Activated CD8-positive, alpha-beta memory T cell treated with anti-CD3 and anti-CD28 coated beads, Interleukin-2, amount 10 ng/mL, durations not matched to agents 7 days and 5 days (primary cell): ENCODE results near the gene GALM. TPM values are rescaled to one million over a fixed set of nuclear protein-coding genes. Genes with fewer than 3 reads are reported as not detected.
"Not testable (repeated sequence)": the region's sequence is repeated elsewhere in the genome, so short reads cannot be mapped to it uniquely, and the experiment has no call there.

Experiments
- ATAC-seq: fragments of 150-1000 bp; cut with Tn5 transposase; one replicate; pipeline ENCODE4 v1.10.0; 2021; ENCODE audit warnings: moderate library complexity
- CTCF ChIA-PET: fragments of 350-600 bp; sonication (Branson Sonifier 250); formaldehyde crosslinking; loops from one replicate; lab custom pipeline; 2021; ENCODE audit warnings: antibody characterized with exemption; lab: Charles Lee
- DNase-seq: peaks from one replicate; pipeline ENCODE4 v3.0.0-alpha.2; 2020
- H3K27ac Mint-ChIP-seq: one replicate; pipeline ENCODE4 v1.8.0; 2021; ENCODE audit warnings: mild to moderate bottlenecking, mixed read lengths
- H3K27me3 Mint-ChIP-seq: one replicate; pipeline ENCODE4 v1.8.0; 2021; ENCODE audit warnings: mixed read lengths
- H3K36me3 Mint-ChIP-seq: one replicate; pipeline ENCODE4 v1.8.0; 2021; ENCODE audit warnings: mild to moderate bottlenecking, mixed read lengths
- H3K4me1 Mint-ChIP-seq: one replicate; pipeline ENCODE4 v1.8.0; 2021; ENCODE audit warnings: mixed read lengths
- H3K4me3 Mint-ChIP-seq: one replicate; pipeline ENCODE4 v1.8.0; 2021; ENCODE audit warnings: mild to moderate bottlenecking, moderate library complexity, mixed read lengths
- H3K9me3 Mint-ChIP-seq: one replicate; pipeline ENCODE4 v1.8.0; 2022; ENCODE audit warnings: low read depth, mixed read lengths
- total RNA-seq, 2 experiments: library from RNA; stranded (reverse); gene quantifications; one replicate each; pipeline ENCODE4 v1.2.3, GENCODE V29; 2021

The GALM gene
- total RNA-seq, 2 experiments from 2014 or later: 67.1 to 86.0 TPM

DNA sequence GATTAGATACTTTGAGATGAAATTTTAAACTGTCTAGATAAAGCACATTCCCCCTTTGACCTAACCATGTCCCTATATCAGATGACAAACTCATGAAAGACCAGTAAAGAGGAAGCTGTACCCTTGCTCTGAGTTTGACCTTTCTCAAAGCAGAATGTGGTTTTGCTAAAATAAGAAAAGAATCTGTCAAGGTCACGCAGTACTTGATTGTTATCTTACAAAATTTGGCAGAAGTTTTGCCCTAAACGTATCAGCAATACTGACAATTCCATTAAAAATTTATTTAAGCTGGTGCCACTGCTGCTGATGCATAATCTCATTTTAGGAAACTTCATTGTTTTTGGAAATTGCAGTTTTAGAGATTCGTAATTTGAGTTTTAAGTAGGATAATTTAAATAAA is 31.2 kb upstream of the GALM start:
- DNase-seq: no peak
- no peak overlapping the region for H3K4me3 Mint-ChIP-seq
- peak overlapping the region; percentile 63 for H3K27ac Mint-ChIP-seq
- no peaks in the 10 kb centered on the region for H3K27me3 Mint-ChIP-seq
- peak; percentile 70 for ATAC-seq
- H3K36me3 Mint-ChIP-seq: peaks cover 11% of the 10 kb centered on the region
- CTCF ChIA-PET: interaction anchor here (0.8 to 1.5 kb wide), 6 partner anchors 9 to 53 kb away, joined by 3 to 7 read pairs (median 4); partner anchors contain the start of gene HNRNPLL
- H3K9me3 Mint-ChIP-seq: peaks cover 4% of the 10 kb centered on the region
- H3K4me1 Mint-ChIP-seq: peaks cover 36% of the 10 kb centered on the region

DNA sequence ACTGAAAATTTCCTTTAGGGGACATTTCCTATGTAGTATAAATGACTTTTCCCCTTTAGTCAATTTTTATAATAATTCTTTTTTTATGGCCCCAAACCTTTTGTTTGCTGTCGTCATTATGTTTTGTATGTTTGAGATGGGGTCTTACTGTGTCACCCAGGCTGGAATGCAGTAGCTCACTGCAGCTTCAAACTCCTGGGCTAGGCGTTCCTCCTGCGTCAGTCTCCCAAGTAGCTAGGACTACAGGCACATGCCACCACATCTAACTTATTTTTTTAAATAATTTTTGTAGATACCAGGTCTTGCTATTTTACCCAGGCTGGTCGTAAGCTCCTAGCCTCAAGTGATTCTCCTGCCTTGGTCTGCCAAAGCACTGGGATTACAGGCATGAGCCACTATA is 30.8 kb upstream of the GALM start:
- H3K27me3 Mint-ChIP-seq: no peaks in the 10 kb centered on the region
- ATAC-seq: no peak
- CTCF ChIA-PET: interaction anchor here (0.8 to 1.5 kb wide), 6 partner anchors 10 to 54 kb away, joined by 3 to 7 read pairs (median 4); partner anchors contain the start of gene HNRNPLL

DNA sequence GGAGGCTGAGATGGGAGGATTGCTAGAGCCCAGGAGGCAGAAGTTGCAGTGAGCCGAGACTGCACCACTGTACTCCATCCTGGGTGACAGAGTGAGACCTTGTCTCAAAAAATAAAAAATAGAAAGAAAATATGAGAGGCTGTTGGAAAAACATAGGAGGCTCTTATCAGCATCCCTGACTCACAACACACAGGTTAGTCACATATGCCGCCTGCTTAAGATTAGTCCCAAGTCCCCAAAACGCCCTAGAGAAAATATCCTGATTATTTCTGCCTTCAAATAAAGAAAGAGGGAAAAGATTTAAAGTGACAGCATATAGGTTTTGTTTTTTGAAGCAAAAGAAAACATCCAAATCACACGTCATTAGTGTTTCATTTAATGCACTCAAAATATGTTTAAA is 29.8 kb upstream of the GALM start:
- H3K27me3 Mint-ChIP-seq: no peaks in the 10 kb centered on the region
- H3K4me1 Mint-ChIP-seq: peaks cover 38% of the 10 kb centered on the region
- no peak for ATAC-seq
- H3K9me3 Mint-ChIP-seq: peaks cover 4% of the 10 kb centered on the region
- DNase-seq: no peak
- H3K4me3 Mint-ChIP-seq: no peak overlapping the region
- H3K36me3 Mint-ChIP-seq: peaks cover 6% of the 10 kb centered on the region
- CTCF ChIA-PET: interaction anchor here (0.9 kb wide), 1 partner anchor 55 kb away, joined by 3 read pairs; no protein-coding TSS in a partner anchor
- H3K27ac Mint-ChIP-seq: no peak overlapping the region

More for the DNA sequence above, 30.8 kb upstream of the GALM start:
- DNase-seq: no peak
- Mint-ChIP-seq H3K9me3 (peaks cover 4% of the 10 kb centered on the region), H3K4me3 (no peak overlapping the region), H3K4me1 (peaks cover 38% of the 10 kb centered on the region), H3K36me3 (peaks cover 7% of the 10 kb centered on the region), H3K27ac (no peak overlapping the region)

DNA sequence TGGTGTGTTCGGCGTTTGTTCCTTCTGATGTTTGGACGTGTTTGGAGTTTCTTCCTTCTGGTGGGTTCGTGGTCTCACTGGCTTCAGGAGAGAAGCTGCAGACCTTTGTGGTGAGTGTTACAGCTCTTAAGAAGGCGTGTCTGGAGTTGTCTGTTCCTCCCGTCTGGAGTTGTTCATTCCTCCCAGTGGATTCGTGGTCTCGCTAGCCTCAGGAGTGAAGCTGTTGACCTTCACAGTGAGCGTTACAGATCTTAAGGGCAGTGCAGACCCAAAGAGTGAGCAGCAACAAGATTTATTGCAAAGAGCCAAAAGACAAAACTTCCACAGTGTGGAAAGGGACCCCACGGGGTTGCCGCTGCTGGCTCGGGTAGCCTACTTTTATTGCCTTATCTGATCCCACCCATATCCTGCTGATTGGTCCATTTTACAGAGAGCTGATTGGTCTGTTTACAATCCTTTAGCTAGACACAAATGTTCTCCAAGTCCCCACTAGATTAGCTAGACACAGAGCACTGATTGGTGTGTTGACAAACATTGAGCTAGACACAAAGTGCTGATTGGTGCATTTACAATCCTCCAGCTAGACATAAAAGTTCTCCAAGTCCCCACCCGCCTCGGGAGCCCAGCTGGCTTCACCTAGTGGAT is 23.4 kb upstream of the GALM start:
- not testable (repeated sequence) for H3K9me3 Mint-ChIP-seq, H3K4me3 Mint-ChIP-seq, DNase-seq, ATAC-seq, H3K27me3 Mint-ChIP-seq
- CTCF ChIA-PET: interaction anchor here (0.9 to 2.1 kb wide), 6 partner anchors 10 to 39 kb away, joined by 3 to 6 read pairs (median 4); no protein-coding TSS in a partner anchor
- H3K36me3 Mint-ChIP-seq: peaks cover 15% of the 10 kb centered on the region
- peaks cover 41% of the 10 kb centered on the region for H3K4me1 Mint-ChIP-seq
- H3K27ac Mint-ChIP-seq: peak overlapping the region; percentile 61

DNA sequence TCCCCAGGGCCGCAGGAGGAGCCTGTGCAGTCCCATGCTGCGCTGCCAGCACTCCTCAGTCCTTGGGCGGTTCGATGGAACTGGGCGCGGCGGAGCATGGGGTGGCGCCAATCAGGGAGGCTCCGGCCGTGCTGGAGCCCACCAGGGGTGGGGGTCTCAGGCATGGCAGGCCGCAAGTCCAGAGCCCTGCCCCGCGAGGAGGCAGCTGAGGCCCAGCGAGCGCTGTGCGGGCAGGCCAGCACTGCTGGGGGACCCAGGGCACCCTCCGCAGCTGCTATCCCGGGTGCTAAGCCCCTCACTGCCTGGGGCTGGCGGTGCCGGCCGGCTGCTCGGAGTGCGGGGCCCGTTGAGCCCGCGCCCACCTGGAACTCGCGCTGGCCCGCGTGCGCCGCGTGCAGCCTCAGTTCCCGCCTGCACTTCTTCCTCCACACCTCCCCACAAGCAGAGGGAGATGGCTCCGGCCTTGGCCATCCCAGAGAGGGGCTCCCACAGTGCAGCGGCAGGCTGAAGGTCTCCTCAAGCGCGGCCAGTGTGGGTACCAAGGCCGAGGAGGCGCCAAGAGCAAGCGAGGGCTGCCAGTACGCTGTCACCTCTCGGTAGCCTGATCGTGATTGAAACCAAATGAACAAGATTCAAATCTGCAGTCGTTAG is 22.8 kb upstream of the GALM start:
- Mint-ChIP-seq H3K9me3 (peaks cover 4% of the 10 kb centered on the region), H3K27ac (peak overlapping the region; percentile 93), H3K27me3 (no peaks in the 10 kb centered on the region), H3K36me3 (peaks cover 21% of the 10 kb centered on the region), H3K4me1 (peaks cover 45% of the 10 kb centered on the region), H3K4me3 (no peak overlapping the region)
- DNase-seq (no peak), ATAC-seq (peak; percentile 13)
- CTCF ChIA-PET: interaction anchor here (0.8 to 2.1 kb wide), 7 partner anchors 9 to 40 kb away, joined by 3 to 6 read pairs (median 5); no protein-coding TSS in a partner anchor

DNA sequence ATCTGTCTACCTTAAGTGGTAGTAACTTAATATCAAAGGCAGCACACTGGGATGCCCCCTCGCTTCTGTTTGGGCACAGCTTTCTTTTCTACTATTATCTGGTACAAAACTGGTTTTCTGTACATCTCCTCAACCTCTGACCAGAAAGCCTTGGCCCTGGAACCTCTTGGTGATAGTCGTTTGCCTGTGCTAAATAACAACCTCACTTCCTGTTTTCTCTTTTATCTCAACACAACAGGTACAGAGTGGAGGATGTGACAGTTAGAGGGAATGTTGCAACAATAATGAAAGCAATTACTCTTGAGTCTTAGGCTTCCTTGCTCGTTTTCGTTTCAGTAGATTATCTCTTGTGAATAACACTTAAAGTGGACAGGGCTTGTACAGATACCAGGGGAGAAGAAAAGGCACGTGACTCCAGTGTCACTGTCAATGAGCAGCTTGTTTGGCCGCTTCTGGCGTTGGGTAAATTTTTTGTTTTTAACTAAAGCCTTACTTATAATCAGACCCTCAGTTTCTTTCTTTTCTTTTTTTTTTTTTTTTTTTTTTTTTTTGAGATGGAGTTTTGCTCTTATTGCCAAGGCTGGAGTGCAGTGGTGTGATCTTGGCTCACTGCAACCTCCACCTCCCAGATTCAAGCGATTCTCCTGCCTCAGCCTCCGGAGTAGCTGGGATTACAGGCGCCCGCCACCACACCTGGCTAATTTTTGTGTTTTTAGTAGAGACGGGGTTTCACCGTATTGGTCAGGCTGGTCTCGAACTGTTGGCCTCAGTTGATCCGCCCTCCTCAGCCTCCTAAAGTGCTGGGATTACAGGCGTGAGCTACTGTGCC is 22.0 kb upstream of the GALM start:
- CTCF ChIA-PET: interaction anchor here (0.7 to 2.0 kb wide), 7 partner anchors 9 to 62 kb away, joined by 3 to 7 read pairs (median 4); no protein-coding TSS in a partner anchor
- not testable (repeated sequence) for H3K9me3 Mint-ChIP-seq
- peak overlapping the region; percentile 93 for H3K27ac Mint-ChIP-seq

DNA sequence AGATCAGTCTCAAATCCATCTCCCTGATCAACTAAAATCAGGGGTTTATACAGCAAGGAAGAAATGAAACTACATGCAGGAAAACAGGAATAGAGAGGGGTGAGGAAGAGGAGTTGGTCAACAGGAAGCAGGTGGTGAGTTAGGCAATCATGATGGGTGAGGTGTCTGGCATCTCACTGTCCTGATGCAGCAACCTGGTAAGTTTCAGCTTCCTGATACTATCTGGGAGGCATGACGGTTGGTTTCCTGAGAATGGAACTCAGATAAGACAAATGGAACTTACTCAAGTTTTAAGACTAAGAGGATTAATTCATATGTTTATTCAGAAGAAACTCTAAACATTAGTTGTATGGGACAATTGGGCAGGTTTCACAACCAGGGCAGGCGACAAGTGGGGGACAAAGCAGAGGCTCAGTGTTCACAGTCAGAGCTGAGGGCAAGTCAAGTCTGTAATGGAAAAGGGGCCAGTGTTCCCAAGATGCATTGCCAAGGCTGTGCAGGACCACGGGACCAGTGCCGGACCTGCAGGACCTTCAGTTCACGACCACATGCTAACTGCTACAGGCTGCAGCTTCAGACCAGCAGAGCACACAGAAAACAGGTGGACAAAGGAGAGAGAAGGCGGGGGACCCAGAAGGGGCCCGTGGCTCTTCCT is 17.7 kb upstream of the GALM start:
- ATAC-seq (no peak), DNase-seq (no peak)
- Mint-ChIP-seq H3K36me3 (peaks cover 31% of the 10 kb centered on the region), H3K9me3 (peaks cover 4% of the 10 kb centered on the region), H3K27me3 (no peaks in the 10 kb centered on the region), H3K27ac (peak overlapping the region; percentile 70), H3K4me1 (peaks cover 65% of the 10 kb centered on the region), H3K4me3 (no peak overlapping the region)
- CTCF ChIA-PET: interaction anchor here (0.9 to 1.3 kb wide), 3 partner anchors 14 to 19 kb away, joined by 3 to 5 read pairs (median 3); no protein-coding TSS in a partner anchor

More for the DNA sequence above, 22.0 kb upstream of the GALM start:
- DNase-seq, H3K27me3 Mint-ChIP-seq: not testable (repeated sequence)
- peaks cover 50% of the 10 kb centered on the region for H3K4me1 Mint-ChIP-seq
- ATAC-seq: peak; percentile 80
- peaks cover 24% of the 10 kb centered on the region for H3K36me3 Mint-ChIP-seq
- peak overlapping the region; percentile 52 for H3K4me3 Mint-ChIP-seq

DNA sequence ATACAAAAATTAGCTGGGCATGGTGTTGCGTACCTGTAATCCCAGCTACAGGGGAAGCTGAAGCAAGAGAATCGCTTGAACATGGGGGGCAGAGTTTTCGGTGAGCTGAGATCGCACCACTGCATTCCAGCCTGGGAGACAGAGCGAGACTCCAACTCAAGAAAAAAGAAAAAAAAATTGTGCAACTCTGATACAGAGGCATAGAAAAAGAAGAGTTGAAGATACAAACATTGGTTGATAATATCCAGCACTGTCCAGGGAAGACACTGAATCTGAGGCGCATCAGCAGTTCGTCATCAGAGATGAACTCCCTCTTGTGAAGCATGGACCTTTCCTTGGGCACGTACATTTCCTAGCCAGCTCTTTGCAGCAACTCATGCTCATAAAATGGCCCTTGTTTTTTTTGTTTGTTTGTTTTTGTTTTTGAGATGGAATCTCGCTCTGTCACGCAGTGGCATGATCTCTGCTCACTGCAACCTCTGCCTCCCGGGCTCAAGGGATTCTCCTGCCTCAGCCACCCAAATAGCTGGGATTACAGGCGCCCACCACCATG is 16.7 kb upstream of the GALM start:
- Mint-ChIP-seq H3K4me1 (peaks cover 66% of the 10 kb centered on the region), H3K4me3 (no peak overlapping the region), H3K9me3 (peaks cover 4% of the 10 kb centered on the region), H3K27me3 (no peaks in the 10 kb centered on the region), H3K36me3 (peaks cover 26% of the 10 kb centered on the region), H3K27ac (no peak overlapping the region)
- DNase-seq (no peak), ATAC-seq (no peak)
- CTCF ChIA-PET: interaction anchor here (0.9 to 1.3 kb wide), 2 partner anchors 15 to 18 kb away, joined by 3 to 5 read pairs; no protein-coding TSS in a partner anchor

DNA sequence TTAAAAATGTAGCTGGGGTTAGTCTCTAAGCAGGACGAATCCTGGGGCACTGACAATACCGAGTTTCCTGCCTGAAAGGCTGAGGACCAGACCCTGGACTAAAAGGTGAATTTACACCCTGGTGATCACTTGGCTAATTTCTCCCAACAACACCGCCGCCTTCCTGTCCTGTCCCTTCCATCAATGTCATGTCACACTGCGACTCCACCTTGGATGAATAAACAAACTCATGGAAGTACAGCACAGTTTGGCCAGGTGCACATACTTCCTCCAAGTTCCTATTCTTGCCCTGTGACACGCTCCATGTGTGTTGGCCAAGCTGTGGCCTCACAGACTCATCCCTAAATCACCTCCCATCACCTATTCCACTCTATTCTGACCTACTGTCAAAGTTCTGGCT is 15.9 kb upstream of the GALM start:
- Mint-ChIP-seq H3K4me1 (peaks cover 68% of the 10 kb centered on the region), H3K36me3 (peaks cover 26% of the 10 kb centered on the region), H3K9me3 (peaks cover 4% of the 10 kb centered on the region), H3K4me3 (no peak overlapping the region), H3K27me3 (no peaks in the 10 kb centered on the region), H3K27ac (no peak overlapping the region)
- CTCF ChIA-PET: no interaction called here
- no peak for DNase-seq
- ATAC-seq: no peak

DNA sequence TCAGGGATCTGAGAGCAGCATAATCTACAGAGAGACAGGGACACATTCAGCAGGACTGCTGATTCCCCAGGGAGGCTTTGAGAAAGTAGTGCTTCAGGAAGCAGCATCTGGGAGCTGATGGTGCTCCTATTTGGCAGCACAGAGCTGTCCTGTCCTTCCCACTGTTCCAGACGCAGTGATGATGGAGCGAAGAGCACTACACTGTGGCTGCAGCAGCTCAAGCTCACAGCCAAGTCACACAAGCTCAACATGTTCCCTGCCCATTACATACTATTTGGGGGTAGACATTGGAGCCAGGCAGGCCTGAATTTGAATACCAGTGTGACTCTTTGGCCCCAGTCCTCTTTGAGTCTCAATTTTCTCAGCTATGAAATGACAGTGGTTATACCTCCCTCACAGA is 15.2 kb upstream of the GALM start:
- H3K4me1 Mint-ChIP-seq: peaks cover 72% of the 10 kb centered on the region
- no peak overlapping the region for H3K27ac Mint-ChIP-seq
- peaks cover 24% of the 10 kb centered on the region for H3K36me3 Mint-ChIP-seq
- DNase-seq (no peak), ATAC-seq (no peak)
- H3K27me3 Mint-ChIP-seq: no peaks in the 10 kb centered on the region
- H3K9me3 Mint-ChIP-seq: peaks cover 4% of the 10 kb centered on the region
- no peak overlapping the region for H3K4me3 Mint-ChIP-seq
- CTCF ChIA-PET: interaction anchor here (5.6 kb wide), 1 partner anchor 15 kb away, joined by 70 read pairs; the partner anchor contains the start of gene GALM

DNA sequence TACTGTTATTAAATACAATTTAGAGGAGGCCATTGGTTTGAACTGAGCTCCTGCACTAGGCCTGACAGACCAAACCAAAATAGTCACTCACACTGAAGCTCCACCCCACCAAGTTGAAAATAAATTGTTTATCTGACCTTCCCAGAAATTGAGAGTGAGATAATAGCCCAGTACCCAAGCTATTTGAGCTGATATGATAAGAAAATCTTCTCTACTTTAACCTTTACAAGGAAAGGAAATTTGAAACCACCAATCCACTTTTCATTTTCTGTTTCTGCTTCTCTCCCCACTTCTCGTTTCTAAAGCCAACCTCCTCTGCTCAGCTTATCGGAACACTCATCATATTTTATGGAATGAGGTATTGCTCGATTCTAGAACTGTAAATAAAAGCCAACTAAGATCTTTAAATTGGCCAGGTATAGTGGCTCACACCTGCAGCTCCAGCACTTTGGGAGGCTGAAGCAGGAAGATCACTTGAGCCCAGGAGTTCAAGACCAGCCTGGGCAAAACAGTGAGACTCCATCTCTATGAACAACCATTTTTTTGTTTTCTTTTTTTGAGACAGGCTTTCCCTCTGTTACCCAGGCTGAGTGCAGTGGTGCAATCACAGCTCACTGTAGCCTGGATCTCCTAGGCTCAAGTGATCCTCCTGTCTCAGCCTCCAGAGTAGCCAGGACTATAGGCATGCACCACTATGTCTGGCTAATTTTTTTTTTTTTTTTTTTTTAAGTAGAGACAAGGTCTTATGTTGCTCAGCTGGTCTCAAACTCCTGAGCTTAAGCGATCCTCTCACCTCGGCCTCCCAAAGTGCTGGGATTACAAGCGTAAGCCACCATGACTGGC is 13.3 kb upstream of the GALM start:
- H3K9me3 Mint-ChIP-seq: peaks cover 3% of the 10 kb centered on the region
- ATAC-seq: peak; percentile 16
- H3K4me3 Mint-ChIP-seq: peak overlapping the region; percentile 58
- peaks cover 20% of the 10 kb centered on the region for H3K36me3 Mint-ChIP-seq
- CTCF ChIA-PET: interaction anchor here (0.6 to 5.6 kb wide), 13 partner anchors 8 to 79 kb away, joined by 3 to 70 read pairs (median 6); partner anchors contain the start of genes GALM and HNRNPLL
- no peaks in the 10 kb centered on the region for H3K27me3 Mint-ChIP-seq
- peaks cover 73% of the 10 kb centered on the region for H3K4me1 Mint-ChIP-seq
- DNase-seq: no peak
- peak overlapping the region; percentile 94 for H3K27ac Mint-ChIP-seq
